K562 (cell line): ENCODE results near the gene DNAAF8. TPM values are rescaled to one million over a fixed set of nuclear protein-coding genes. Genes with fewer than 3 reads are reported as not detected.

Source experiments
- DNMT1 ChIP-seq: fragments of 450-650 bp; IDR thresholded peaks from 2 replicates; pipeline ENCODE4 v1.6.1; 2016; ENCODE audit warnings: antibody characterized with exemption, mild to moderate bottlenecking
- FOXP1 ChIP-seq: sonication (generic); formaldehyde crosslinking; IDR thresholded peaks from 2 replicates; pipeline ENCODE4 v1.8.0; 2022; ENCODE audit warnings: mild to moderate bottlenecking, missing genetic modification reagents
- MEF2A ChIP-seq: IDR thresholded peaks from 2 replicates; pipeline ENCODE4 v1.6.1; 2011; ENCODE audit warnings: low read depth, mild to moderate bottlenecking, low read length, moderate library complexity; ENCODE audit not compliant: control insufficient read depth
- SIN3B ChIP-seq: fragments of 450-650 bp; IDR thresholded peaks from 2 replicates; pipeline ENCODE4 v1.6.1; 2017; ENCODE audit warnings: low read depth, mild to moderate bottlenecking, moderate library complexity
- ZKSCAN3 ChIP-seq: fragments of 250-450 bp; sonication (Bioruptor Pico); IDR thresholded peaks from 2 replicates; pipeline ENCODE4 v1.4.0; 2020
- ZNF12 ChIP-seq: sonication (generic); formaldehyde crosslinking; IDR thresholded peaks from 2 replicates; pipeline ENCODE4 v1.4.0; 2020; ENCODE audit warnings: mild to moderate bottlenecking, missing genetic modification reagents
- polyA plus RNA-seq, 8 experiments: library from polyadenylated mRNA; depleted of rRNA in 4 of 8; stranded (reverse) in 5 of 8; unstranded in 3 of 8; fragments of >200 nt; fragmentation: Nextera tagmentation in 2 of 8; fragmentation: Illumina TruSeq in 1 of 8; extraction: Ambion mirVana in 2 of 8; extraction: Trizol in 1 of 8; gene quantifications; 2 replicates each; pipeline versions ENCODE4 v1.2.1 to v1.2.3, GENCODE V29; 2011 to 2014; ENCODE audit warnings: inconsistent platforms in 1 of 8, missing spikeins in 1 of 8
- total RNA-seq, 7 experiments: library from RNA; depleted of rRNA in 6 of 7; stranded (reverse); fragments of >200 nt in 6 of 7; fragmentation: Illumina TruSeq in 2 of 7; extraction: Trizol in 2 of 7; gene quantifications; 2 replicates each; pipeline versions ENCODE4 v1.2.1 to v1.2.3, GENCODE V29; 2011 to 2021; ENCODE audit warnings: low replicate concordance in 1 of 7
- TF ChIP-seq, protein P1 (sequence below): fragments of 450-650 bp; formaldehyde crosslinking; conservative IDR thresholded peaks from 2 replicates; pipeline ENCODE4 v1.4.0; 2022; ENCODE audit warnings: mild to moderate bottlenecking, missing genetic modification characterization
- TF ChIP-seq, protein P2 (sequence below): fragments of 250-450 bp; sonication (Bioruptor Pico); IDR thresholded peaks from 2 replicates; pipeline ENCODE4 v1.4.0; 2020; ENCODE audit warnings: mild to moderate bottlenecking
- TF ChIP-seq, protein P3 (sequence below), 2 experiments: fragments of 450-650 bp; formaldehyde crosslinking in 1 of 2; IDR thresholded peaks; 2 replicates each; pipeline versions ENCODE4 v1.4.0 to v1.6.1; 2014 to 2020; ENCODE audit warnings: mild to moderate bottlenecking in 2 of 2, borderline replicate concordance in 1 of 2, low read depth in 1 of 2
- TF ChIP-seq, protein P4 (sequence below), 3 experiments: IDR thresholded peaks in 2 of 3; conservative IDR thresholded peaks in 1 of 3; 2 replicates each; pipeline ENCODE4 v1.5.1; 2011 to 2012; ENCODE audit warnings: low read length in 3 of 3, mild to moderate bottlenecking in 3 of 3, control low read depth in 2 of 3, improper control_type of control experiment in 1 of 3, inconsistent platforms in 1 of 3, low read depth in 1 of 3, mixed read lengths in 1 of 3, moderate library complexity in 1 of 3; ENCODE audit not compliant: insufficient read depth in 2 of 3

The DNAAF8 gene
- total and polyA plus RNA-seq, 9 of the 15 experiments (the other 6 are each of a cell fraction or from before 2014, with no cell fraction given): 0.04 to 0.12 (median 0.10) TPM; not detected in 6

DNA sequence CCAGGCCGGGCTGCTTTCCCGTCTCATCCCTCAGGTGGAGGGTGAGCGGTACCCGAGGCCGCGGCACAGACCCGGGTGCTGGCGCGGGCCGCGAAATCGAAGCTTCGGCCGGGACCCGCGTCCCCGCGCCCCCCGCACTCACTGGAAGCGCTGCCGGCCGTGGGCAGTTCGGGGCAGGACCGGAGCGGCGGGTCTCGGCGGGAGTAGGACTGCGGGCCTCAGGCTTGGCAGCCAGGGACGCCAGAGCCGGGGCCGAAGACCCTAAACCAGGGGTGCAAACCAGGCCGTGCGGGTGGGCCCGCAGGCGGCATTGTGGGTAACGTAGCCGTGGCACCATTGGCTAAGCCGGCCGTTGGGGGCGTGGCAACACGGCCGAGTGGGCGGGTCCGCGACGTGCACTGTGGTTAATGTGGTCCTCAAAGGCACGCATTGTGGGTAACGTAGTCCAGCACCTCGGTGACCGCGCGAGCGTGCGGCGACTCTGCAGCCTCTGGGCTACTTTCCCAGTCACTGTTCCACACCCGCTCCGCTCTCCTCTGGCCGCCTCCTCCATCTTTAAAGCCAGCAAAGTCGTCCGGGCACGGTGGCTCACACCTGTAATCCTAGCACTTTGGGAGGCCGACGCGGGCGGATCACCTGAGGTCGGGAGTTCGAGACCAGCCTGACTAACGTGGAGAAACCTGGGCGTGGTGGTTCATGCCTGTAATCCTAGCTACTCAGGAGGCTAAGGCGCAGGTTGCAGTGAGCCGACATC lies 32.7 kb downstream of the DNAAF8 start, which contains the start of gene ZNF500 (continued):
- TF ChIP-seq, protein P1, sequence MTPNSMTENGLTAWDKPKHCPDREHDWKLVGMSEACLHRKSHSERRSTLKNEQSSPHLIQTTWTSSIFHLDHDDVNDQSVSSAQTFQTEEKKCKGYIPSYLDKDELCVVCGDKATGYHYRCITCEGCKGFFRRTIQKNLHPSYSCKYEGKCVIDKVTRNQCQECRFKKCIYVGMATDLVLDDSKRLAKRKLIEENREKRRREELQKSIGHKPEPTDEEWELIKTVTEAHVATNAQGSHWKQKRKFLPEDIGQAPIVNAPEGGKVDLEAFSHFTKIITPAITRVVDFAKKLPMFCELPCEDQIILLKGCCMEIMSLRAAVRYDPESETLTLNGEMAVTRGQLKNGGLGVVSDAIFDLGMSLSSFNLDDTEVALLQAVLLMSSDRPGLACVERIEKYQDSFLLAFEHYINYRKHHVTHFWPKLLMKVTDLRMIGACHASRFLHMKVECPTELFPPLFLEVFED (CRISPR knock-in tag): no peak
- TF ChIP-seq MEF2A (no peak), SIN3B (peak; percentile 82), ZKSCAN3 (CRISPR knock-in tag) (no peak), DNMT1 (no peak), FOXP1 (CRISPR knock-in tag) (peak; percentile 80; the same call in 1 of the 2 replicates), ZNF12 (CRISPR knock-in tag) (peak; percentile 80)
- TF ChIP-seq, protein P2, sequence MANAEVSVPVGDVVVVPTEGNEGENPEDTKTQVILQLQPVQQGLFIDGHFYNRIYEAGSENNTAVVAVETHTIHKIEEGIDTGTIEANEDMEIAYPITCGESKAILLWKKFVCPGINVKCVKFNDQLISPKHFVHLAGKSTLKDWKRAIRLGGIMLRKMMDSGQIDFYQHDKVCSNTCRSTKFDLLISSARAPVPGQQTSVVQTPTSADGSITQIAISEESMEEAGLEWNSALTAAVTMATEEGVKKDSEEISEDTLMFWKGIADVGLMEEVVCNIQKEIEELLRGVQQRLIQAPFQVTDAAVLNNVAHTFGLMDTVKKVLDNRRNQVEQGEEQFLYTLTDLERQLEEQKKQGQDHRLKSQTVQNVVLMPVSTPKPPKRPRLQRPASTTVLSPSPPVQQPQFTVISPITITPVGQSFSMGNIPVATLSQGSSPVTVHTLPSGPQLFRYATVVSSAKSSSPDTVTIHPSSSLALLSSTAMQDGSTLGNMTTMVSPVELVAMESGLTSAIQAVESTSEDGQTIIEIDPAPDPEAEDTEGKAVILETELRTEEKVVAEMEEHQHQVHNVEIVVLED (CRISPR knock-in tag): peak; percentile 77
- TF ChIP-seq, protein P3, sequence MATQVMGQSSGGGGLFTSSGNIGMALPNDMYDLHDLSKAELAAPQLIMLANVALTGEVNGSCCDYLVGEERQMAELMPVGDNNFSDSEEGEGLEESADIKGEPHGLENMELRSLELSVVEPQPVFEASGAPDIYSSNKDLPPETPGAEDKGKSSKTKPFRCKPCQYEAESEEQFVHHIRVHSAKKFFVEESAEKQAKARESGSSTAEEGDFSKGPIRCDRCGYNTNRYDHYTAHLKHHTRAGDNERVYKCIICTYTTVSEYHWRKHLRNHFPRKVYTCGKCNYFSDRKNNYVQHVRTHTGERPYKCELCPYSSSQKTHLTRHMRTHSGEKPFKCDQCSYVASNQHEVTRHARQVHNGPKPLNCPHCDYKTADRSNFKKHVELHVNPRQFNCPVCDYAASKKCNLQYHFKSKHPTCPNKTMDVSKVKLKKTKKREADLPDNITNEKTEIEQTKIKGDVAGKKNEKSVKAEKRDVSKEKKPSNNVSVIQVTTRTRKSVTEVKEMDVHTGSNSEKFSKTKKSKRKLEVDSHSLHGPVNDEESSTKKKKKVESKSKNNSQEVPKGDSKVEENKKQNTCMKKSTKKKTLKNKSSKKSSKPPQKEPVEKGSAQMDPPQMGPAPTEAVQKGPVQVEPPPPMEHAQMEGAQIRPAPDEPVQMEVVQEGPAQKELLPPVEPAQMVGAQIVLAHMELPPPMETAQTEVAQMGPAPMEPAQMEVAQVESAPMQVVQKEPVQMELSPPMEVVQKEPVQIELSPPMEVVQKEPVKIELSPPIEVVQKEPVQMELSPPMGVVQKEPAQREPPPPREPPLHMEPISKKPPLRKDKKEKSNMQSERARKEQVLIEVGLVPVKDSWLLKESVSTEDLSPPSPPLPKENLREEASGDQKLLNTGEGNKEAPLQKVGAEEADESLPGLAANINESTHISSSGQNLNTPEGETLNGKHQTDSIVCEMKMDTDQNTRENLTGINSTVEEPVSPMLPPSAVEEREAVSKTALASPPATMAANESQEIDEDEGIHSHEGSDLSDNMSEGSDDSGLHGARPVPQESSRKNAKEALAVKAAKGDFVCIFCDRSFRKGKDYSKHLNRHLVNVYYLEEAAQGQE (IDR thresholded peaks at IDR 0.05; ENCODE audit: borderline replicate concordance): no peak
- TF ChIP-seq, protein P3 (CRISPR knock-in tag; IDR thresholded peaks at IDR 0.05; ENCODE audit: low read depth): 0 out of 2 replicates have a peak, but pooled peaks have one; percentile 38
- TF ChIP-seq, protein P4, sequence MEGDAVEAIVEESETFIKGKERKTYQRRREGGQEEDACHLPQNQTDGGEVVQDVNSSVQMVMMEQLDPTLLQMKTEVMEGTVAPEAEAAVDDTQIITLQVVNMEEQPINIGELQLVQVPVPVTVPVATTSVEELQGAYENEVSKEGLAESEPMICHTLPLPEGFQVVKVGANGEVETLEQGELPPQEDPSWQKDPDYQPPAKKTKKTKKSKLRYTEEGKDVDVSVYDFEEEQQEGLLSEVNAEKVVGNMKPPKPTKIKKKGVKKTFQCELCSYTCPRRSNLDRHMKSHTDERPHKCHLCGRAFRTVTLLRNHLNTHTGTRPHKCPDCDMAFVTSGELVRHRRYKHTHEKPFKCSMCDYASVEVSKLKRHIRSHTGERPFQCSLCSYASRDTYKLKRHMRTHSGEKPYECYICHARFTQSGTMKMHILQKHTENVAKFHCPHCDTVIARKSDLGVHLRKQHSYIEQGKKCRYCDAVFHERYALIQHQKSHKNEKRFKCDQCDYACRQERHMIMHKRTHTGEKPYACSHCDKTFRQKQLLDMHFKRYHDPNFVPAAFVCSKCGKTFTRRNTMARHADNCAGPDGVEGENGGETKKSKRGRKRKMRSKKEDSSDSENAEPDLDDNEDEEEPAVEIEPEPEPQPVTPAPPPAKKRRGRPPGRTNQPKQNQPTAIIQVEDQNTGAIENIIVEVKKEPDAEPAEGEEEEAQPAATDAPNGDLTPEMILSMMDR (IDR thresholded peaks at IDR 0.05 in 2 of 3, conservative IDR thresholded peaks at IDR 0.05 in 1 of 3; ENCODE audit: insufficient read depth in 2 of 3, low read depth in 1 of 3, low read length in 3 of 3): no peak
